Esophagus muscularis mucosa (tissue), 4 donors: ENCODE measurements around the gene PRPH2.

Experiments
- EP300 ChIP-seq: sonication (generic); formaldehyde crosslinking; IDR thresholded peaks from one replicate; pipeline ENCODE4 v1.6.1; 2017; ENCODE audit warnings: antibody characterized with exemption
- POLR2A ChIP-seq: fragments of 450-650 bp; IDR thresholded peaks from one replicate; pipeline ENCODE4 v1.6.1; 2017; ENCODE audit warnings: antibody characterized with exemption, moderate library complexity, mild to moderate bottlenecking, low read depth
- POLR2AphosphoS5 ChIP-seq, 2 donors: sonication (generic); formaldehyde crosslinking; IDR thresholded peaks; one replicate each; pipeline ENCODE4 v1.6.1; 2017; ENCODE audit warnings: antibody characterized with exemption in 2 of 2
- TF ChIP-seq, protein P1 (sequence below), 3 experiments: fragments of 200-600 bp in 2 of 3; fragments of 450-650 bp in 1 of 3; sonication (generic) in 2 of 3; IDR thresholded peaks; one replicate each; pipeline ENCODE4 v1.5.1; 2017 to 2019; ENCODE audit warnings: antibody characterized with exemption in 3 of 3, mild to moderate bottlenecking in 2 of 3, moderate library complexity in 1 of 3

GRCh38 chr6:42714098-42714761 is 8.2 kb downstream of the PRPH2 start:
- TF ChIP-seq POLR2AphosphoS5 (IDR thresholded peaks at IDR 0.05) = no peak
- TF ChIP-seq POLR2A = no peak
- TF ChIP-seq, protein P1, sequence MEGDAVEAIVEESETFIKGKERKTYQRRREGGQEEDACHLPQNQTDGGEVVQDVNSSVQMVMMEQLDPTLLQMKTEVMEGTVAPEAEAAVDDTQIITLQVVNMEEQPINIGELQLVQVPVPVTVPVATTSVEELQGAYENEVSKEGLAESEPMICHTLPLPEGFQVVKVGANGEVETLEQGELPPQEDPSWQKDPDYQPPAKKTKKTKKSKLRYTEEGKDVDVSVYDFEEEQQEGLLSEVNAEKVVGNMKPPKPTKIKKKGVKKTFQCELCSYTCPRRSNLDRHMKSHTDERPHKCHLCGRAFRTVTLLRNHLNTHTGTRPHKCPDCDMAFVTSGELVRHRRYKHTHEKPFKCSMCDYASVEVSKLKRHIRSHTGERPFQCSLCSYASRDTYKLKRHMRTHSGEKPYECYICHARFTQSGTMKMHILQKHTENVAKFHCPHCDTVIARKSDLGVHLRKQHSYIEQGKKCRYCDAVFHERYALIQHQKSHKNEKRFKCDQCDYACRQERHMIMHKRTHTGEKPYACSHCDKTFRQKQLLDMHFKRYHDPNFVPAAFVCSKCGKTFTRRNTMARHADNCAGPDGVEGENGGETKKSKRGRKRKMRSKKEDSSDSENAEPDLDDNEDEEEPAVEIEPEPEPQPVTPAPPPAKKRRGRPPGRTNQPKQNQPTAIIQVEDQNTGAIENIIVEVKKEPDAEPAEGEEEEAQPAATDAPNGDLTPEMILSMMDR (IDR thresholded peaks at IDR 0.05) = no peak
- no peak for TF ChIP-seq EP300
